B cell (primary cell): ENCODE measurements around the gene GAB3. TPM values are rescaled to one million over a fixed set of nuclear protein-coding genes. Genes with fewer than 3 reads are reported as not detected.

Experiments
- ATAC-seq: fragments of 200-7000 bp; cut with Tn5 transposase; one replicate; pipeline ENCODE4 v1.10.0; 2021; ENCODE audit warnings: low read depth, mild to moderate bottlenecking, moderate number of reproducible peaks, moderate library complexity
- CTCF ChIA-PET: fragments of 350-600 bp; sonication (Branson Sonifier 250); formaldehyde crosslinking; loops from one replicate; lab custom pipeline; 2021; ENCODE audit warnings: antibody characterized with exemption, inconsistent platforms; lab: Charles Lee
- POLR2A ChIA-PET: fragments of 350-600 bp; sonication (Branson Sonifier 250); formaldehyde crosslinking; loops from one replicate; lab custom pipeline; 2021; ENCODE audit warnings: antibody characterized with exemption; lab: Charles Lee
- DNase-seq: peaks from one replicate; pipeline ENCODE4 v3.0.0; 2013
- H2AFZ ChIP-seq: 2 replicates; pipeline ENCODE4 v1.6.1; 2012; ENCODE audit warnings: mild to moderate bottlenecking, low read depth, low read length; ENCODE audit not compliant: insufficient read depth, poor library complexity, severe bottlenecking
- H3K27ac ChIP-seq, 2 donors: 1 replicate in 1 of 2; 2 replicates in 1 of 2; pipeline ENCODE4 v1.5.1; 2012 to 2013; ENCODE audit warnings: low read length in 2 of 2, mild to moderate bottlenecking in 2 of 2, moderate library complexity in 1 of 2
- H3K27me3 ChIP-seq, 4 experiments: fragments of 200-600 bp in 1 of 4; sonication (generic) in 1 of 4; replicated peaks in 1 of 4; 1 replicate in 2 of 4; 2 replicates in 2 of 4; pipeline versions ENCODE4 v1.6.1 to v1.7.0; 2013 to 2016; ENCODE audit warnings: low read length in 3 of 4, mild to moderate bottlenecking in 2 of 4, mixed read lengths in 1 of 4, moderate library complexity in 1 of 4; ENCODE audit not compliant: insufficient read depth in 4 of 4, control insufficient read depth in 3 of 4; ENCODE audit errors: control extremely low read depth in 1 of 4
- H3K36me3 ChIP-seq, 2 experiments: replicated peaks in 1 of 2; 1 replicate in 1 of 2; 2 replicates in 1 of 2; pipeline versions ENCODE4 v1.6.1 to v1.7.1; 2013; ENCODE audit warnings: low read length in 1 of 2; ENCODE audit not compliant: insufficient read depth in 2 of 2, control insufficient read depth in 1 of 2; ENCODE audit errors: control extremely low read depth in 1 of 2, extremely low read depth in 1 of 2
- H3K4me1 ChIP-seq, 2 donors: fragments of 200-600 bp in 1 of 2; sonication (generic) in 1 of 2; 1 replicate in 1 of 2; 2 replicates in 1 of 2; pipeline versions ENCODE4 v1.5.1 to v1.6.1; 2013 to 2017; ENCODE audit warnings: low read length in 2 of 2; ENCODE audit not compliant: control insufficient read depth in 2 of 2, insufficient read depth in 2 of 2
- H3K4me2 ChIP-seq: replicated peaks from 2 replicates; pipeline ENCODE3; 2012; ENCODE audit warnings: mild to moderate bottlenecking, low read depth, low read length; ENCODE audit not compliant: poor library complexity, severe bottlenecking
- H3K4me3 ChIP-seq, 5 experiments: fragments of 200-600 bp in 1 of 5; sonication (generic) in 1 of 5; 1 replicate in 3 of 5; 2 replicates in 2 of 5; pipeline versions ENCODE4 v1.5.1 to v1.7.0; 2011 to 2016; ENCODE audit warnings: low read length in 4 of 5, mild to moderate bottlenecking in 4 of 5, low read depth in 2 of 5, control low read depth in 1 of 5, moderate library complexity in 1 of 5; ENCODE audit not compliant: insufficient read depth in 1 of 5; ENCODE audit errors: control extremely low read depth in 1 of 5, extremely low read depth in 1 of 5
- H3K79me2 ChIP-seq: fragments of 200-600 bp; sonication (generic); one replicate; pipeline ENCODE4 v1.6.0; 2016; ENCODE audit warnings: low read length; ENCODE audit not compliant: control insufficient read depth, insufficient read depth
- H3K9ac ChIP-seq: fragments of 200-600 bp; sonication (generic); 2 replicates; pipeline ENCODE4 v1.6.1; 2017; ENCODE audit warnings: mild to moderate bottlenecking, low read length, moderate library complexity
- H3K9me3 ChIP-seq, 3 donors: one replicate each; pipeline versions ENCODE4 v1.6.1 to v1.7.1; 2013; ENCODE audit warnings: low read length in 2 of 3; ENCODE audit not compliant: control insufficient read depth in 2 of 3, insufficient read depth in 1 of 3; ENCODE audit errors: control extremely low read depth in 1 of 3
- H4K20me1 ChIP-seq: 2 replicates; pipeline ENCODE4 v1.6.0; 2012; ENCODE audit warnings: mild to moderate bottlenecking, low read length; ENCODE audit not compliant: insufficient read depth, control insufficient read depth, poor library complexity, severe bottlenecking
- H3K27ac Mint-ChIP-seq: one replicate; pipeline ENCODE4 v1.8.0; 2021; ENCODE audit warnings: mixed read lengths
- H3K27me3 Mint-ChIP-seq: one replicate; pipeline ENCODE4 v1.8.0; 2021; ENCODE audit warnings: mixed read lengths
- H3K4me1 Mint-ChIP-seq: one replicate; pipeline ENCODE4 v1.8.0; 2021; ENCODE audit warnings: mixed read lengths
- H3K4me3 Mint-ChIP-seq: one replicate; pipeline ENCODE4 v1.8.0; 2021; ENCODE audit warnings: mixed read lengths
- H3K9me3 Mint-ChIP-seq: one replicate; pipeline ENCODE4 v1.8.0; 2022; ENCODE audit warnings: mixed read lengths; ENCODE audit not compliant: insufficient read depth
- CTCF ChIP-seq: fragments of 200-600 bp; IDR thresholded peaks from one replicate; pipeline ENCODE4 v1.8.0; 2022; ENCODE audit warnings: antibody characterized with exemption, mild to moderate bottlenecking
- EZH2 ChIP-seq: IDR thresholded peaks from 2 replicates; pipeline ENCODE4 v1.6.1; 2012; ENCODE audit warnings: borderline replicate concordance, low read depth, mild to moderate bottlenecking, moderate library complexity, low read length; ENCODE audit not compliant: insufficient read depth, poor library complexity, severe bottlenecking
- WGBS: methylation state at CpG from one replicate; pipeline ENCODE4 v1.1.5; 2013; ENCODE audit warnings: missing lambda C conversion rate; ENCODE audit not compliant: insufficient coverage; 5-methylcytosine and 5-hydroxymethylcytosine counted together
- intact Hi-C: fragments of 100-400 bp; cut with micrococcal nuclease; formaldehyde crosslinking; loops from one replicate; pipeline ENCODE4 v1.10.0; 2022
- polyA plus RNA-seq: library from polyadenylated mRNA; depleted of rRNA; stranded (reverse); fragments of >200 nt; gene quantifications from 2 replicates; pipeline ENCODE4 v1.2.3, GENCODE V29; 2012
- total RNA-seq, 2 donors: library from RNA; stranded (reverse); fragments of 120-200 nt in 1 of 2; gene quantifications; 1 replicate in 1 of 2; 2 replicates in 1 of 2; pipeline versions ENCODE4 v1.2.3 to v1.2.4, GENCODE V29; 2013 to 2022

GAB3 gene
- total and polyA plus RNA-seq, 2 donors (not counting 1 experiment from before 2014, with no cell fraction given), result 13.2 to 16.5 TPM

- H3K27me3 Mint-ChIP-seq, result no peaks in the 10 kb centered on the region
- Histone ChIP-seq H3K9ac (peak overlapping the region; percentile 61), H4K20me1 (no peaks in the 10 kb centered on the region), H3K27me3 (no peaks in the 10 kb centered on the region), H3K9me3 (no peaks in the 10 kb centered on the region), H2AFZ (peak overlapping the region; percentile 69), H3K4me1 (peaks cover 8 to 13% of the 10 kb centered on the region in 2 donors), H3K36me3 (peaks cover 0 to 17% of the 10 kb centered on the region in 2 experiments), H3K27ac (peak overlapping the region; percentile 61 to 63), H3K4me3 (peak overlapping the region; percentile 36 to 63 (median 55)), H3K79me2 (peaks cover 17% of the 10 kb centered on the region), H3K4me2 (peak overlapping the region; percentile 67)
- H3K9me3 Mint-ChIP-seq, result no peaks in the 10 kb centered on the region
- WGBS, result no CpG with 5 or more reads among the region's 11 CpGs
- ChIA-PET CTCF (interaction anchor here (2.0 to 2.9 kb wide), 2 partner anchors 11 to 14 kb away, joined by 9 to 24 read pairs; partner anchors contain the start of gene GAB3), POLR2A (interaction anchor here (1.3 to 2.0 kb wide), 3 partner anchors 10 to 13 kb away, joined by 4 to 8 read pairs (median 4); partner anchors contain the start of gene GAB3)
- H3K27ac Mint-ChIP-seq, result peak overlapping the region; percentile 93
- peaks cover 16% of the 10 kb centered on the region for H3K4me1 Mint-ChIP-seq
- ATAC-seq, result no peak
- TF ChIP-seq CTCF (no peak), EZH2 (no peak)
- intact Hi-C loops, result no loop called here
- DNase-seq, result no peak
- peak overlapping the region; percentile 88 for H3K4me3 Mint-ChIP-seq
Observed at GRCh38 chrX:154761977-154762536, 11.2 kb upstream of the GAB3 start.

- ChIA-PET POLR2A (no interaction called here), CTCF (interaction anchor here (1.4 kb wide), 1 partner anchor 8 kb away, joined by 3 read pairs; no protein-coding TSS in a partner anchor)
- Mint-ChIP-seq H3K4me1 (peaks cover 11% of the 10 kb centered on the region), H3K9me3 (no peaks in the 10 kb centered on the region), H3K27me3 (no peaks in the 10 kb centered on the region), H3K4me3 (no peak overlapping the region), H3K27ac (no peak overlapping the region)
- no peak for DNase-seq
- intact Hi-C loops, result no loop called here
- H3K4me2 ChIP-seq, result no peak overlapping the region
- TF ChIP-seq EZH2 (no peak), CTCF (no peak)
- ATAC-seq, result no peak
- no peak overlapping the region for H2AFZ ChIP-seq
- no peaks in the 10 kb centered on the region for H4K20me1 ChIP-seq
- no peak overlapping the region for H3K9ac ChIP-seq
- peaks cover 5% of the 10 kb centered on the region for H3K79me2 ChIP-seq
- no peaks in the 10 kb centered on the region for H3K27me3 ChIP-seq
- no peak overlapping the region for H3K4me3 ChIP-seq
- H3K27ac ChIP-seq, result no peak overlapping the region
- peaks cover 7 to 11% of the 10 kb centered on the region in 2 donors for H3K4me1 ChIP-seq
- H3K9me3 ChIP-seq, result no peaks in the 10 kb centered on the region
- no CpG with 5 or more reads among the region's 4 CpGs for WGBS
- no peaks in the 10 kb centered on the region for H3K36me3 ChIP-seq
Observed at GRCh38 chrX:154758696-154759095, 7.8 kb upstream of the GAB3 start.
